ENCODE measurements around the gene PSMD13.
A peak's percentile ranks its signal among the peaks of the same experiment; 100 is the strongest.

PSMD13 gene

GRCh38 chr11:210122-210802 lies 26.5 kb upstream of the PSMD13 start:
- peaks cover 26 to 27% of the 10 kb centered on the region in 2 donors for H3K4me1 ChIP-seq (ENCODE audit: control insufficient read depth in 2 of 2, insufficient read depth in 2 of 2, low read length in 2 of 2)

GRCh38 chr11:210803-211180 lies 26.0 kb upstream of the PSMD13 start:
- H3K27ac ChIP-seq (ENCODE audit: low read depth in 2 of 2, low read length in 2 of 2) = no peak overlapping the region
- peaks cover 40 to 65% of the 10 kb centered on the region in 2 donors for H3K36me3 ChIP-seq (ENCODE audit: control insufficient read depth in 2 of 2, insufficient read depth in 2 of 2, low read length in 2 of 2)
- peaks cover 21 to 23% of the 10 kb centered on the region in 2 donors for H3K4me1 ChIP-seq (ENCODE audit: control insufficient read depth in 2 of 2, insufficient read depth in 2 of 2, low read length in 2 of 2)
- H3K27me3 ChIP-seq (ENCODE audit: control insufficient read depth in 2 of 2, insufficient read depth in 2 of 2, low read length in 2 of 2) = no peaks in the 10 kb centered on the region
- no peaks in the 10 kb centered on the region for H3K9me3 ChIP-seq (ENCODE audit: control insufficient read depth in 2 of 2, low read length in 2 of 2)
- H3K4me3 ChIP-seq (ENCODE audit: low read length in 2 of 2) = no peak overlapping the region
- H3K9ac ChIP-seq (ENCODE audit: low read depth in 1 of 2, low read length in 2 of 2) = no peak overlapping the region

More at GRCh38 chr11:210122-210802, 26.5 kb upstream of the PSMD13 start:
- Histone ChIP-seq H3K27ac (ENCODE audit: low read depth in 2 of 2, low read length in 2 of 2) (no peak overlapping the region), H3K27me3 (ENCODE audit: control insufficient read depth in 2 of 2, insufficient read depth in 2 of 2, low read length in 2 of 2) (no peaks in the 10 kb centered on the region), H3K36me3 (ENCODE audit: control insufficient read depth in 2 of 2, insufficient read depth in 2 of 2, low read length in 2 of 2) (peaks cover 45 to 65% of the 10 kb centered on the region in 2 donors), H3K4me3 (ENCODE audit: low read length in 2 of 2) (peak overlapping the region in 1 of 2 donors; percentile 99), H3K9ac (ENCODE audit: low read depth in 1 of 2, low read length in 2 of 2) (peak overlapping the region in 1 of 2 donors; percentile 52), H3K9me3 (ENCODE audit: control insufficient read depth in 2 of 2, low read length in 2 of 2) (no peaks in the 10 kb centered on the region)

- H3K27me3 ChIP-seq (ENCODE audit: control insufficient read depth in 2 of 2, insufficient read depth in 2 of 2, low read length in 2 of 2) = no peaks in the 10 kb centered on the region
- peaks cover 16 to 18% of the 10 kb centered on the region in 2 donors for H3K4me1 ChIP-seq (ENCODE audit: control insufficient read depth in 2 of 2, insufficient read depth in 2 of 2, low read length in 2 of 2)
- no peak overlapping the region for H3K9ac ChIP-seq (ENCODE audit: low read depth in 1 of 2, low read length in 2 of 2)
- H3K9me3 ChIP-seq (ENCODE audit: control insufficient read depth in 2 of 2, low read length in 2 of 2) = no peaks in the 10 kb centered on the region
- H3K36me3 ChIP-seq (ENCODE audit: control insufficient read depth in 2 of 2, insufficient read depth in 2 of 2, low read length in 2 of 2) = peaks cover 40 to 67% of the 10 kb centered on the region in 2 donors
- no peak overlapping the region for H3K27ac ChIP-seq (ENCODE audit: low read depth in 2 of 2, low read length in 2 of 2)
- no peak overlapping the region for H3K4me3 ChIP-seq (ENCODE audit: low read length in 2 of 2)
Measured at GRCh38 chr11:211295-211694, 25.5 kb upstream of the PSMD13 start.

- H3K9ac ChIP-seq (ENCODE audit: low read depth in 1 of 2, low read length in 2 of 2) = no peak overlapping the region
- no peak overlapping the region for H3K27ac ChIP-seq (ENCODE audit: low read depth in 2 of 2, low read length in 2 of 2)
- H3K4me3 ChIP-seq (ENCODE audit: low read length in 2 of 2) = no peak overlapping the region
- H3K36me3 ChIP-seq (ENCODE audit: control insufficient read depth in 2 of 2, insufficient read depth in 2 of 2, low read length in 2 of 2) = peaks cover 40 to 71% of the 10 kb centered on the region in 2 donors
- no peaks in the 10 kb centered on the region for H3K27me3 ChIP-seq (ENCODE audit: control insufficient read depth in 2 of 2, insufficient read depth in 2 of 2, low read length in 2 of 2)
- peaks cover 14 to 17% of the 10 kb centered on the region in 2 donors for H3K4me1 ChIP-seq (ENCODE audit: control insufficient read depth in 2 of 2, insufficient read depth in 2 of 2, low read length in 2 of 2)
- H3K9me3 ChIP-seq (ENCODE audit: control insufficient read depth in 2 of 2, low read length in 2 of 2) = no peaks in the 10 kb centered on the region
Measured at GRCh38 chr11:211741-212140, 25.0 kb upstream of the PSMD13 start.

GRCh38 chr11:212150-213100 lies 24.4 kb upstream of the PSMD13 start:
- H3K36me3 ChIP-seq (ENCODE audit: control insufficient read depth in 2 of 2, insufficient read depth in 2 of 2, low read length in 2 of 2) = peaks cover 40 to 71% of the 10 kb centered on the region in 2 donors
- H3K9me3 ChIP-seq (ENCODE audit: control insufficient read depth in 2 of 2, low read length in 2 of 2) = no peaks in the 10 kb centered on the region
- no peaks in the 10 kb centered on the region for H3K27me3 ChIP-seq (ENCODE audit: control insufficient read depth in 2 of 2, insufficient read depth in 2 of 2, low read length in 2 of 2)
- no peak overlapping the region for H3K27ac ChIP-seq (ENCODE audit: low read depth in 2 of 2, low read length in 2 of 2)
- H3K4me1 ChIP-seq (ENCODE audit: control insufficient read depth in 2 of 2, insufficient read depth in 2 of 2, low read length in 2 of 2) = peaks cover 14 to 17% of the 10 kb centered on the region in 2 donors
- H3K4me3 ChIP-seq (ENCODE audit: low read length in 2 of 2) = no peak overlapping the region
- no peak overlapping the region for H3K9ac ChIP-seq (ENCODE audit: low read depth in 1 of 2, low read length in 2 of 2)

- Histone ChIP-seq H3K9ac (ENCODE audit: low read depth in 1 of 2, low read length in 2 of 2) (no peak overlapping the region), H3K36me3 (ENCODE audit: control insufficient read depth in 2 of 2, insufficient read depth in 2 of 2, low read length in 2 of 2) (peaks cover 40 to 71% of the 10 kb centered on the region in 2 donors), H3K27ac (ENCODE audit: low read depth in 2 of 2, low read length in 2 of 2) (no peak overlapping the region), H3K4me3 (ENCODE audit: low read length in 2 of 2) (no peak overlapping the region), H3K27me3 (ENCODE audit: control insufficient read depth in 2 of 2, insufficient read depth in 2 of 2, low read length in 2 of 2) (no peaks in the 10 kb centered on the region), H3K4me1 (ENCODE audit: control insufficient read depth in 2 of 2, insufficient read depth in 2 of 2, low read length in 2 of 2) (peaks cover 14 to 17% of the 10 kb centered on the region in 2 donors), H3K9me3 (ENCODE audit: control insufficient read depth in 2 of 2, low read length in 2 of 2) (no peaks in the 10 kb centered on the region)
Measured at GRCh38 chr11:213111-213510, 23.7 kb upstream of the PSMD13 start.

GRCh38 chr11:214083-214482 lies 22.7 kb upstream of the PSMD13 start:
- Histone ChIP-seq H3K4me3 (ENCODE audit: low read length in 2 of 2) (no peak overlapping the region), H3K27ac (ENCODE audit: low read depth in 2 of 2, low read length in 2 of 2) (no peak overlapping the region), H3K9ac (ENCODE audit: low read depth in 1 of 2, low read length in 2 of 2) (no peak overlapping the region), H3K36me3 (ENCODE audit: control insufficient read depth in 2 of 2, insufficient read depth in 2 of 2, low read length in 2 of 2) (peaks cover 40 to 76% of the 10 kb centered on the region in 2 donors), H3K9me3 (ENCODE audit: control insufficient read depth in 2 of 2, low read length in 2 of 2) (no peaks in the 10 kb centered on the region), H3K4me1 (ENCODE audit: control insufficient read depth in 2 of 2, insufficient read depth in 2 of 2, low read length in 2 of 2) (peaks cover 14 to 16% of the 10 kb centered on the region in 2 donors), H3K27me3 (ENCODE audit: control insufficient read depth in 2 of 2, insufficient read depth in 2 of 2, low read length in 2 of 2) (no peaks in the 10 kb centered on the region)

- no peak overlapping the region for H3K4me3 ChIP-seq (ENCODE audit: low read length in 2 of 2)
- no peak overlapping the region for H3K27ac ChIP-seq (ENCODE audit: low read depth in 2 of 2, low read length in 2 of 2)
- no peaks in the 10 kb centered on the region for H3K9me3 ChIP-seq (ENCODE audit: control insufficient read depth in 2 of 2, low read length in 2 of 2)
- H3K9ac ChIP-seq (ENCODE audit: low read depth in 1 of 2, low read length in 2 of 2) = no peak overlapping the region
- peaks cover 39 to 64% of the 10 kb centered on the region in 2 donors for H3K36me3 ChIP-seq (ENCODE audit: control insufficient read depth in 2 of 2, insufficient read depth in 2 of 2, low read length in 2 of 2)
- peaks cover 0 to under 1% of the 10 kb centered on the region in 2 donors for H3K4me1 ChIP-seq (ENCODE audit: control insufficient read depth in 2 of 2, insufficient read depth in 2 of 2, low read length in 2 of 2)
- no peaks in the 10 kb centered on the region for H3K27me3 ChIP-seq (ENCODE audit: control insufficient read depth in 2 of 2, insufficient read depth in 2 of 2, low read length in 2 of 2)
Measured at GRCh38 chr11:215581-216037, 21.2 kb upstream of the PSMD13 start.

GRCh38 chr11:216081-216974 lies 20.4 kb upstream of the PSMD13 start:
- H3K36me3 ChIP-seq (ENCODE audit: control insufficient read depth in 2 of 2, insufficient read depth in 2 of 2, low read length in 2 of 2) = peaks cover 31 to 56% of the 10 kb centered on the region in 2 donors
- H3K27me3 ChIP-seq (ENCODE audit: control insufficient read depth in 2 of 2, insufficient read depth in 2 of 2, low read length in 2 of 2) = no peaks in the 10 kb centered on the region
- no peak overlapping the region for H3K9ac ChIP-seq (ENCODE audit: low read depth in 1 of 2, low read length in 2 of 2)
- H3K4me3 ChIP-seq (ENCODE audit: low read length in 2 of 2) = no peak overlapping the region
- H3K27ac ChIP-seq (ENCODE audit: low read depth in 2 of 2, low read length in 2 of 2) = no peak overlapping the region
- no peaks in the 10 kb centered on the region for H3K9me3 ChIP-seq (ENCODE audit: control insufficient read depth in 2 of 2, low read length in 2 of 2)
- no peaks in the 10 kb centered on the region for H3K4me1 ChIP-seq (ENCODE audit: control insufficient read depth in 2 of 2, insufficient read depth in 2 of 2, low read length in 2 of 2)
